HEK293 (cell line): ENCODE measurements around the gene CEACAM19.
A peak's percentile ranks its signal among the peaks of the same experiment; 100 is the strongest.

ENCODE experiments used
- CTCF ChIA-PET: fragments of 350-600 bp; formaldehyde crosslinking; extraction: SDS; loops from one replicate; lab custom pipeline; 2021; ENCODE audit warnings: antibody characterized with exemption; lab: Yijun Ruan, JAX
- POLR2A ChIA-PET: fragments of 300-600 bp; formaldehyde crosslinking; extraction: SDS; loops from one replicate; lab custom pipeline; 2020; ENCODE audit warnings: antibody characterized with exemption, inconsistent platforms; lab: Yijun Ruan, JAX
- H3K27ac ChIP-seq: fragments of 200-500 bp; sonication (Bioruptor generic); 2 replicates; pipeline ENCODE4 v1.5.1; 2014; ENCODE audit warnings: low read depth, low read length, control low read depth, inconsistent platforms; ENCODE audit errors: extremely low read depth
- H3K36me3 ChIP-seq, 2 experiments: fragments of 200-500 bp in 1 of 2; sonication (Bioruptor generic) in 1 of 2; 1 replicate in 1 of 2; 2 replicates in 1 of 2; pipeline ENCODE4 v1.5.1; 2014 to 2017; ENCODE audit warnings: inconsistent platforms in 2 of 2, low read length in 2 of 2; ENCODE audit not compliant: control insufficient read depth in 2 of 2, insufficient read depth in 1 of 2
- H3K4me1 ChIP-seq: fragments of 200-500 bp; sonication (Bioruptor generic); 2 replicates; pipeline ENCODE4 v1.5.1; 2014; ENCODE audit warnings: mild to moderate bottlenecking, low read length, inconsistent platforms; ENCODE audit not compliant: control insufficient read depth, insufficient read depth
- H3K4me3 ChIP-seq: 2 replicates; pipeline ENCODE4 v1.5.1; 2011; ENCODE audit warnings: low read depth, mild to moderate bottlenecking, control low read depth, low read length, moderate library complexity
- H3K9me3 ChIP-seq: fragments of 200-500 bp; sonication (Bioruptor generic); 2 replicates; pipeline ENCODE4 v1.5.1; 2014; ENCODE audit warnings: low read depth, low read length, inconsistent platforms; ENCODE audit not compliant: control insufficient read depth, insufficient read depth
- IKZF3 ChIP-seq: fragments of 450-650 bp; IDR thresholded peaks from 2 replicates; pipeline ENCODE4 v1.5.0; 2018; ENCODE audit warnings: missing biosample characterization, mild to moderate bottlenecking, missing genetic modification characterization, moderate library complexity
- KLF1 ChIP-seq: fragments of 450-650 bp; formaldehyde crosslinking; IDR thresholded peaks from 2 replicates; pipeline ENCODE4 v1.5.1; 2016; ENCODE audit warnings: missing biosample characterization, missing genetic modification characterization
- OVOL3 ChIP-seq: fragments of 450-650 bp; formaldehyde crosslinking; IDR thresholded peaks from 2 replicates; pipeline ENCODE4 v1.5.1; 2016; ENCODE audit warnings: missing biosample characterization, missing genetic modification characterization
- REPIN1 ChIP-seq: fragments of 450-650 bp; formaldehyde crosslinking; IDR thresholded peaks from 2 replicates; pipeline ENCODE4 v1.5.1; 2017; ENCODE audit warnings: missing biosample characterization, missing genetic modification characterization, low read depth
- SCRT2 ChIP-seq: fragments of 450-650 bp; formaldehyde crosslinking; IDR thresholded peaks from 2 replicates; pipeline ENCODE4 v1.5.1; 2016; ENCODE audit warnings: missing biosample characterization, missing genetic modification characterization
- YY1 ChIP-seq: fragments of 450-650 bp; formaldehyde crosslinking; IDR thresholded peaks from 2 replicates; pipeline ENCODE4 v1.5.1; 2018; ENCODE audit warnings: missing biosample characterization, missing genetic modification characterization
- ZNF121 ChIP-seq: fragments of 450-650 bp; formaldehyde crosslinking; IDR thresholded peaks from 2 replicates; pipeline ENCODE4 v1.5.1; 2016; ENCODE audit warnings: missing biosample characterization, missing genetic modification characterization
- ZNF157 ChIP-seq: fragments of 450-650 bp; formaldehyde crosslinking; IDR thresholded peaks from 2 replicates; pipeline ENCODE4 v1.5.1; 2016; ENCODE audit warnings: missing biosample characterization, missing genetic modification characterization
- ZNF223 ChIP-seq: fragments of 450-650 bp; formaldehyde crosslinking; IDR thresholded peaks from 2 replicates; pipeline ENCODE4 v1.5.1; 2016; ENCODE audit warnings: missing biosample characterization, missing genetic modification characterization
- ZNF23 ChIP-seq: fragments of 450-650 bp; formaldehyde crosslinking; IDR thresholded peaks from 2 replicates; pipeline ENCODE4 v1.5.1; 2016; ENCODE audit warnings: missing biosample characterization, missing genetic modification characterization, borderline replicate concordance
- ZNF239 ChIP-seq: fragments of 450-650 bp; formaldehyde crosslinking; IDR thresholded peaks from 2 replicates; pipeline ENCODE4 v1.5.1; 2016; ENCODE audit warnings: missing biosample characterization, missing genetic modification characterization
- ZNF248 ChIP-seq: fragments of 450-650 bp; formaldehyde crosslinking; IDR thresholded peaks from 2 replicates; pipeline ENCODE4 v1.5.1; 2017; ENCODE audit warnings: missing biosample characterization, missing genetic modification characterization
- ZNF292 ChIP-seq: fragments of 450-650 bp; formaldehyde crosslinking; IDR thresholded peaks from 2 replicates; pipeline ENCODE4 v1.5.1; 2016; ENCODE audit warnings: low read depth, missing biosample characterization, missing genetic modification characterization, borderline replicate concordance
- ZNF560 ChIP-seq: fragments of 450-650 bp; formaldehyde crosslinking; IDR thresholded peaks from 2 replicates; pipeline ENCODE4 v1.5.1; 2017; ENCODE audit warnings: missing biosample characterization, missing genetic modification characterization, borderline replicate concordance
- ZNF654 ChIP-seq: fragments of 450-650 bp; formaldehyde crosslinking; IDR thresholded peaks from 2 replicates; pipeline ENCODE4 v1.5.1; 2016; ENCODE audit warnings: low read depth, missing biosample characterization, missing genetic modification characterization
- ZNF701 ChIP-seq: fragments of 450-650 bp; formaldehyde crosslinking; IDR thresholded peaks from 2 replicates; pipeline ENCODE4 v1.5.1; 2016; ENCODE audit warnings: missing biosample characterization, missing genetic modification characterization
- TF ChIP-seq, protein P1 (sequence below): fragments of 450-650 bp; formaldehyde crosslinking; IDR thresholded peaks from 2 replicates; pipeline ENCODE4 v1.5.0; 2017; ENCODE audit warnings: missing biosample characterization, missing genetic modification characterization, borderline replicate concordance
- TF ChIP-seq, protein P2 (sequence below): fragments of 450-650 bp; formaldehyde crosslinking; IDR thresholded peaks from 2 replicates; pipeline ENCODE4 v1.5.1; 2016; ENCODE audit warnings: missing biosample characterization, missing genetic modification characterization
- TF ChIP-seq, protein P3 (sequence below): fragments of 450-650 bp; formaldehyde crosslinking; IDR thresholded peaks from 2 replicates; pipeline ENCODE4 v1.5.1; 2016; ENCODE audit warnings: missing biosample characterization, missing genetic modification characterization

The CEACAM19 gene

DNA sequence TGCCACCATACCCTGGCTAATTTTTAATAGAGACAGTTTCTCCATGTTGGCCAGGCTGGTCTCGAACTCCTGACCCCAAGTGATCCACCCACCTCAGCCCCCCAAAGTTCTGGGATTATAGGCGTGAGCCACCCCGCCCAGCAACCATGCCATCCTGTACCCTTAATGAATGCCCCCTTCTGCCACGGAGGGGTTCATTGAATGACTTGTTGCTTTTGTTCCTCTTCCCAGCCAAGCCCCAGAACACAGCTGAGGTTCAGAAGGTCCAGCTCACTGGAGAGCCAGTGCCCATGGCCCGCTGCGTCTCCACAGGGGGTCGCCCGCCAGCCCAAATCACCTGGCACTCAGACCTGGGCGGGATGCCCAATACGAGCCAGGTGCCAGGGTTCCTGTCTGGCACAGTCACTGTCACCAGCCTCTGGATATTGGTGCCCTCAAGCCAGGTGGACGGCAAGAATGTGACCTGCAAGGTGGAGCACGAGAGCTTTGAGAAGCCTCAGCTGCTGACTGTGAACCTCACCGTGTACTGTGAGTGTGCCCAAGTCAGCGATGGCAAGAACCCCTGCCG is 21.6 kb upstream of the CEACAM19 start:
- Histone ChIP-seq H3K9me3 (no peaks in the 10 kb centered on the region), H3K4me1 (no peaks in the 10 kb centered on the region), H3K36me3 (peaks cover 59 to 72% of the 10 kb centered on the region in 2 experiments)
- TF ChIP-seq IKZF3 (tag by site-specific recombination) (no peak), OVOL3 (tag by site-specific recombination) (no peak), ZNF292 (tag by site-specific recombination) (no peak), SCRT2 (tag by site-specific recombination) (peak; percentile 55), ZNF23 (tag by site-specific recombination) (no peak)
- TF ChIP-seq, all 188 proteins: peak for 1
- no peak overlapping the region for H3K27ac ChIP-seq
- POLR2A ChIA-PET, result no interaction called here
- no peak overlapping the region for H3K4me3 ChIP-seq
- CTCF ChIA-PET, result interaction anchor here (1.1 to 3.0 kb wide), 3 partner anchors 7 to 121 kb away, joined by 3 to 10 read pairs (median 4); no protein-coding TSS in a partner anchor

DNA sequence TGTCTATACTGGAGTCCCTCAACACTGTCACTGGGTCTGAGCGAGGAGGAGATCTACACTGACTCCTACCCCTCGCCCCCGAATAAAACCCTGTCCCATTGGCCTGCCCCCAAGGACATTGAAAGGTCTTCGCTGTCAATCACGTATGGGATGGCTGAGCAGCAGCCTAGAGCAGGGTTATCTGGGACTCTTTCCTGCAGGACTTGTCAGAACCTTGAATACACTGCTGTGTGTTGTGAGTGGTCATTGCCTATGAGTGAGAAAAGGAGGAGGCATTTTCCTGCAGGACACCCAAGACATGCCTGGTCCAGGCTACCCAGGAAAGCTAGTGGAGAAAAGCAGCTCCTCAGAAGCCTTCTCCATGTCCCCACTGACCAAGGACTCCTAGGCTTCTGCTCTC is 17.9 kb upstream of the CEACAM19 start:
- Histone ChIP-seq H3K9me3 (no peaks in the 10 kb centered on the region), H3K4me1 (no peaks in the 10 kb centered on the region), H3K4me3 (no peak overlapping the region), H3K36me3 (peaks cover 68 to 88% of the 10 kb centered on the region in 2 experiments), H3K27ac (no peak overlapping the region)
- POLR2A ChIA-PET, result no interaction called here
- TF ChIP-seq ZNF239 (tag by site-specific recombination), result peak; percentile 99
- no peak for TF ChIP-seq ZNF121 (tag by site-specific recombination)
- no peak for TF ChIP-seq ZNF701 (tag by site-specific recombination)
- TF ChIP-seq ZNF654, result no peak
- no peak for TF ChIP-seq REPIN1
- TF ChIP-seq YY1 (tag by site-specific recombination), result no peak
- CTCF ChIA-PET, result interaction anchor here (0.5 to 1.4 kb wide), 5 partner anchors 20 to 191 kb away, joined by 3 to 5 read pairs (median 3); no protein-coding TSS in a partner anchor

DNA sequence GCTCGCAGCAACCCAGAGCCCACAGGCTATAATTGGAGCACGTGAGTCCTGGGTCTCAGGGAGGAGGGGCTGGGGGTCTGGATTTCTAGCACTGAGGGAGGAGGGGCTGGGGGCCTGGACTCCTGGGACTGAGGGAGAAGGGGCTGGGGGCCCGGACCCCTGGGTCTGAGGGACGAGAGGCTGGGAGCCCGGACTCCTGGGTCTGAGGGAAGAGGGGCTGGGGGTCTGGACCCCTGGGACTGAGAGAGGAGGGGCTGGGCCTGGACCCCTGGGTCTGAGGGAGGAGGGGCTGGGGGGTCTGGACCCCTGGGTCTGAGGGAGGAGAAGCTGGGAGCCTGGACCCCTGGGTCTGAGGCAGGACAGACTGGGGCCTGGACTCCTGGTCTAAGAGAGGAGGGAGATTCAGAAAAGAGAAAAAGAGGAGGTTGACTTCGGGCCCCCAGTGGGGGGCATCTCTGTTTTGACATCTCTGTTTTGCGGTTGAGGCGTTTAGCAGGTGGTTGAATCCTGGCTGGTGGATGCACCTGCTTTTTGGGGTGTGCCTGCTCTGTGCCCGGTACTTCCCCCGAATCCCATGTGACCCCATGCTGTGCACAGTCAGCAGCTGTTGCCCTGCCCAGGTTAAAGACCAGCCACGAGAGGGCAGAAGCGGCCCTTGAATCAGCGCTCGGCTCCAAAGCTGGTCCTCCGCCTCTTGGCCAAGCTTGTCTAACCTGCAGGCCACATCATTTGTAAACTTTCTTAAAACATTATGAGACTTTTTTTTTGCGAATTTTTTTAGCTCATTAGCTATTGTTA is 17.1 kb upstream of the CEACAM19 start:
- Histone ChIP-seq H3K9me3 (no peaks in the 10 kb centered on the region), H3K4me3 (no peak overlapping the region), H3K4me1 (no peaks in the 10 kb centered on the region), H3K27ac (no peak overlapping the region), H3K36me3 (peaks cover 61 to 88% of the 10 kb centered on the region in 2 experiments)
- CTCF ChIA-PET, result interaction anchor here (0.6 to 1.4 kb wide), 11 partner anchors 21 to 589 kb away, joined by 3 to 7 read pairs (median 3); no protein-coding TSS in a partner anchor
- POLR2A ChIA-PET, result interaction anchor here (0.8 kb wide), 1 partner anchor 10 kb away, joined by 4 read pairs; the partner anchor contains the start of gene PVR
- TF ChIP-seq, protein P1, sequence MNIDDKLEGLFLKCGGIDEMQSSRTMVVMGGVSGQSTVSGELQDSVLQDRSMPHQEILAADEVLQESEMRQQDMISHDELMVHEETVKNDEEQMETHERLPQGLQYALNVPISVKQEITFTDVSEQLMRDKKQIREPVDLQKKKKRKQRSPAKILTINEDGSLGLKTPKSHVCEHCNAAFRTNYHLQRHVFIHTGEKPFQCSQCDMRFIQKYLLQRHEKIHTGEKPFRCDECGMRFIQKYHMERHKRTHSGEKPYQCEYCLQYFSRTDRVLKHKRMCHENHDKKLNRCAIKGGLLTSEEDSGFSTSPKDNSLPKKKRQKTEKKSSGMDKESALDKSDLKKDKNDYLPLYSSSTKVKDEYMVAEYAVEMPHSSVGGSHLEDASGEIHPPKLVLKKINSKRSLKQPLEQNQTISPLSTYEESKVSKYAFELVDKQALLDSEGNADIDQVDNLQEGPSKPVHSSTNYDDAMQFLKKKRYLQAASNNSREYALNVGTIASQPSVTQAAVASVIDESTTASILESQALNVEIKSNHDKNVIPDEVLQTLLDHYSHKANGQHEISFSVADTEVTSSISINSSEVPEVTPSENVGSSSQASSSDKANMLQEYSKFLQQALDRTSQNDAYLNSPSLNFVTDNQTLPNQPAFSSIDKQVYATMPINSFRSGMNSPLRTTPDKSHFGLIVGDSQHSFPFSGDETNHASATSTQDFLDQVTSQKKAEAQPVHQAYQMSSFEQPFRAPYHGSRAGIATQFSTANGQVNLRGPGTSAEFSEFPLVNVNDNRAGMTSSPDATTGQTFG (tag by site-specific recombination), result no peak
- TF ChIP-seq ZNF248 (tag by site-specific recombination) (no peak), ZNF157 (tag by site-specific recombination) (no peak), KLF1 (no peak), ZNF654 (peak; percentile 28), ZNF560 (no peak), ZNF223 (tag by site-specific recombination) (no peak)
- TF ChIP-seq, protein P2, sequence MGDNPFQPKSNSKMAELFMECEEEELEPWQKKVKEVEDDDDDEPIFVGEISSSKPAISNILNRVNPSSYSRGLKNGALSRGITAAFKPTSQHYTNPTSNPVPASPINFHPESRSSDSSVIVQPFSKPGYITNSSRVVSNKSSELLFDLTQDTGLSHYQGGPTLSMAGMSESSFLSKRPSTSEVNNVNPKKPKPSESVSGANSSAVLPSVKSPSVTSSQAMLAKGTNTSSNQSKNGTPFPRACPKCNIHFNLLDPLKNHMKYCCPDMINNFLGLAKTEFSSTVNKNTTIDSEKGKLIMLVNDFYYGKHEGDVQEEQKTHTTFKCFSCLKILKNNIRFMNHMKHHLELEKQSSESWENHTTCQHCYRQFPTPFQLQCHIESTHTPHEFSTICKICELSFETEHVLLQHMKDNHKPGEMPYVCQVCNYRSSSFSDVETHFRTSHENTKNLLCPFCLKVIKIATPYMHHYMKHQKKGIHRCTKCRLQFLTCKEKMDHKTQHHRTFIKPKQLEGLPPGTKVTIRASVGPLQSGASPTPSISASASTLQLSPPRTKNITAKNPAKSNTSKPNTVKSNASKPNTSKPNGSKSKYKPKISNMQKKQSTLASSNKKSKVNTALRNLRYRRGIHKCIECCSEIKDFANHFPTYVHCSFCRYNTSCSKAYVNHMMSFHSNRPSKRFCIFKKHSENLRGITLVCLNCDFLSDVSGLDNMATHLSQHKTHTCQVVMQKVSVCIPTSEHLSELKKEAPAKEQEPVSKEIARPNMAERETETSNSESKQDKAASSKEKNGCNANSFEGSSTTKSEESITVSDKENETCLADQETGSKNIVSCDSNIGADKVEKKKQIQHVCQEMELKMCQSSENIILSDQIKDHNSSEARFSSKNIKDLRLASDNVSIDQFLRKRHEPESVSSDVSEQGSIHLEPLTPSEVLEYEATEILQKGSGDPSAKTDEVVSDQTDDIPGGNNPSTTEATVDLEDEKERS (tag by site-specific recombination), result no peak
- TF ChIP-seq, protein P3, sequence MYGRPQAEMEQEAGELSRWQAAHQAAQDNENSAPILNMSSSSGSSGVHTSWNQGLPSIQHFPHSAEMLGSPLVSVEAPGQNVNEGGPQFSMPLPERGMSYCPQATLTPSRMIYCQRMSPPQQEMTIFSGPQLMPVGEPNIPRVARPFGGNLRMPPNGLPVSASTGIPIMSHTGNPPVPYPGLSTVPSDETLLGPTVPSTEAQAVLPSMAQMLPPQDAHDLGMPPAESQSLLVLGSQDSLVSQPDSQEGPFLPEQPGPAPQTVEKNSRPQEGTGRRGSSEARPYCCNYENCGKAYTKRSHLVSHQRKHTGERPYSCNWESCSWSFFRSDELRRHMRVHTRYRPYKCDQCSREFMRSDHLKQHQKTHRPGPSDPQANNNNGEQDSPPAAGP (tag by site-specific recombination), result no peak
